ENCODE data around the gene ARL8B.

DNA sequence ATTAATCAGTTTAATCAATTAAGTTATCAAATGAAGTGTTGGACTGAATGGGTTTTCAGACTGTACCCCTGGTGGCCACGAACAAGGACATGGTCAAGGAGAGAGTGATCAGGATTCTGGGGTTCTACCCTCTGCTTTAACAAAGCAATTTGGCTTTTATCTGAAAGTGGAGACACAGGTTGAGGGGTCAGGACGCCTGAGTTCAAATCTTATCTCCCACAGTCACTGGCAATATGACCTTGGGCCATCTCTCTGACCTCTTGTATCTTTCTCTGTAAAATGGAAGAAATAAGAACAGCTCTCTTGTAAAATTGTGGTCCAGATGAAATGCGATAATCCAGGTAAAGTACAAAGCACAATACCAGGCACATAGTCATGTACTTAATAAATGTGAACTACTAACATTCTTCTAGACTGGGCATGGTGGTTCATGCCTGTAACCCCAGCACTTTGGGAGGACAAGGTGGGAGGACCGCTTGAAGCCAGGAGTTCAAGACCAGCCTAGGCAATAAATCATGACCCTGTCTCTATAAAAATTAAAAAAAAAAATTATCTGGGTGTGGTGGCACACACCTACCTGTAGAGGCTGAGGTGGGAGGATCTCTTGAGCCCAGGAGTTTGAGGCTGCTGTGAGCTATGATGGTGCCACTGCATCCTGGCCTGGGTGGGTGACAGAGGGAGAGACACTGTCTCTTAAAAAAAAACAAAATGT lies 48.6 kb upstream of the ARL8B start:
- TF ChIP-seq, protein P1, sequence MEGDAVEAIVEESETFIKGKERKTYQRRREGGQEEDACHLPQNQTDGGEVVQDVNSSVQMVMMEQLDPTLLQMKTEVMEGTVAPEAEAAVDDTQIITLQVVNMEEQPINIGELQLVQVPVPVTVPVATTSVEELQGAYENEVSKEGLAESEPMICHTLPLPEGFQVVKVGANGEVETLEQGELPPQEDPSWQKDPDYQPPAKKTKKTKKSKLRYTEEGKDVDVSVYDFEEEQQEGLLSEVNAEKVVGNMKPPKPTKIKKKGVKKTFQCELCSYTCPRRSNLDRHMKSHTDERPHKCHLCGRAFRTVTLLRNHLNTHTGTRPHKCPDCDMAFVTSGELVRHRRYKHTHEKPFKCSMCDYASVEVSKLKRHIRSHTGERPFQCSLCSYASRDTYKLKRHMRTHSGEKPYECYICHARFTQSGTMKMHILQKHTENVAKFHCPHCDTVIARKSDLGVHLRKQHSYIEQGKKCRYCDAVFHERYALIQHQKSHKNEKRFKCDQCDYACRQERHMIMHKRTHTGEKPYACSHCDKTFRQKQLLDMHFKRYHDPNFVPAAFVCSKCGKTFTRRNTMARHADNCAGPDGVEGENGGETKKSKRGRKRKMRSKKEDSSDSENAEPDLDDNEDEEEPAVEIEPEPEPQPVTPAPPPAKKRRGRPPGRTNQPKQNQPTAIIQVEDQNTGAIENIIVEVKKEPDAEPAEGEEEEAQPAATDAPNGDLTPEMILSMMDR (IDR thresholded peaks at IDR 0.05) = no peak
- TF ChIP-seq EP300 (IDR thresholded peaks at IDR 0.05) = no peak
